HPDE6-E6E7 (cell line): ENCODE results near the gene MBNL1.

Experiments
- DNase-seq: peaks from one replicate; pipeline ENCODE4 v3.0.0; 2011; ENCODE audit warnings: missing footprints; ENCODE audit errors: extremely low spot score

Gene MBNL1

GRCh38 chr3:152252755-152253154, 16.0 kb upstream of the MBNL1 start:
- no peak for DNase-seq

- no peak for DNase-seq
Measured at GRCh38 chr3:152253514-152253913, 15.2 kb upstream of the MBNL1 start.

- DNase-seq = no peak
Measured at GRCh38 chr3:152254041-152254440, 14.7 kb upstream of the MBNL1 start.

GRCh38 chr3:152255290-152255689, 13.4 kb upstream of the MBNL1 start:
- DNase-seq = no peak

GRCh38 chr3:152256851-152257562, 11.7 kb upstream of the MBNL1 start:
- no peak for DNase-seq

- no peak for DNase-seq
Measured at GRCh38 chr3:152257563-152258035, 11.1 kb upstream of the MBNL1 start.

- peak; percentile 95 for DNase-seq
Measured at GRCh38 chr3:152258448-152259393, 10.0 kb upstream of the MBNL1 start.

- DNase-seq = no peak
Measured at GRCh38 chr3:152259468-152259867, 9.3 kb upstream of the MBNL1 start.

- DNase-seq = no peak
Measured at GRCh38 chr3:152260026-152260425, 8.7 kb upstream of the MBNL1 start.

- DNase-seq = no peak
Measured at GRCh38 chr3:152260529-152260928, 8.2 kb upstream of the MBNL1 start.

GRCh38 chr3:152261329-152261728, 7.4 kb upstream of the MBNL1 start:
- DNase-seq = no peak

- DNase-seq = no peak
Measured at GRCh38 chr3:152263711-152264110, 5.0 kb upstream of the MBNL1 start.

- DNase-seq = no peak
Measured at GRCh38 chr3:152264378-152264777, 4.4 kb upstream of the MBNL1 start.

GRCh38 chr3:152266221-152266995, 2.3 kb upstream of the MBNL1 start:
- DNase-seq = no peak

- no peak for DNase-seq
Measured at GRCh38 chr3:152267831-152268554, 736 bp upstream of the MBNL1 start.

- no peak for DNase-seq
Measured at GRCh38 chr3:152269056-152269830, 514 bp downstream of the MBNL1 start.

- DNase-seq = no peak
Measured at GRCh38 chr3:152269831-152270734, 1.4 kb downstream of the MBNL1 start.

GRCh38 chr3:152270937-152271336, 2.2 kb downstream of the MBNL1 start:
- DNase-seq = no peak

GRCh38 chr3:152271501-152272236, 2.9 kb downstream of the MBNL1 start:
- no peak for DNase-seq
